Measurements from ENCODE around the gene EPHX1. TPM values are rescaled to one million over a fixed set of nuclear protein-coding genes. Genes with fewer than 3 reads are reported as not detected.
"Not testable (repeated sequence)": the region's sequence is repeated elsewhere in the genome, so short reads cannot be mapped to it uniquely, and the experiment has no call there.

Gene EPHX1
- total RNA-seq, 2 donors from 2014 or later: 0.94 to 1.3 TPM

- peak; percentile 86 to 87 (median 86) for DNase-seq
- H3K27me3 Mint-ChIP-seq: no peaks in the 10 kb centered on the region
- peaks cover 36% of the 10 kb centered on the region for H3K4me1 Mint-ChIP-seq
Measured at GRCh38 chr1:225881959-225882693, 72.2 kb downstream of the EPHX1 start, which contains the start of gene TMEM63A. TSS of gene TMEM63A (minus strand) at chr1:225882380. CDS start at chr1:225877580, 4,800 bp downstream.

GRCh38 chr1:225882694-225883615 lies 73.0 kb downstream of the EPHX1 start:
- Mint-ChIP-seq H3K27ac (peak overlapping the region; percentile 87), H3K36me3 (ENCODE audit: low read depth) (no peaks in the 10 kb centered on the region), H3K27me3 (no peaks in the 10 kb centered on the region), H3K4me3 (peak overlapping the region; percentile 96), H3K4me1 (peaks cover 28% of the 10 kb centered on the region)
- H3K9me3 ChIP-seq (ENCODE audit: control insufficient read depth, low read length, poor library complexity, severe bottlenecking): no peaks in the 10 kb centered on the region
- DNase-seq (peak in 1 of 3 donors; percentile 18), ATAC-seq (peak; percentile 38)

More at GRCh38 chr1:225881959-225882693, 72.2 kb downstream of the EPHX1 start, which contains the start of gene TMEM63A:
- peaks cover 4% of the 10 kb centered on the region for H3K36me3 Mint-ChIP-seq (ENCODE audit: low read depth)
- ATAC-seq: peak; percentile 80
- H3K4me3 Mint-ChIP-seq: peak within 1 kb of the TSS; percentile 96
- peak within 1 kb of the TSS; percentile 87 for H3K27ac Mint-ChIP-seq
- H3K9me3 ChIP-seq (ENCODE audit: control insufficient read depth, low read length, poor library complexity, severe bottlenecking): no peaks in the 10 kb centered on the region

- Mint-ChIP-seq H3K4me3 (peak overlapping the region; percentile 96), H3K27ac (peak overlapping the region; percentile 87), H3K36me3 (ENCODE audit: low read depth) (no peaks in the 10 kb centered on the region), H3K4me1 (peaks cover 23% of the 10 kb centered on the region), H3K27me3 (no peaks in the 10 kb centered on the region)
- no peak for ATAC-seq
- no peaks in the 10 kb centered on the region for H3K9me3 ChIP-seq (ENCODE audit: control insufficient read depth, low read length, poor library complexity, severe bottlenecking)
- no peak for DNase-seq
Measured at GRCh38 chr1:225883616-225884265, 73.8 kb downstream of the EPHX1 start.

- DNase-seq: no peak
- no peaks in the 10 kb centered on the region for H3K9me3 ChIP-seq (ENCODE audit: control insufficient read depth, low read length, poor library complexity, severe bottlenecking)
- Mint-ChIP-seq H3K4me3 (no peak overlapping the region), H3K4me1 (peaks cover 16% of the 10 kb centered on the region), H3K27ac (no peak overlapping the region), H3K36me3 (ENCODE audit: low read depth) (no peaks in the 10 kb centered on the region), H3K27me3 (no peaks in the 10 kb centered on the region)
- no peak for ATAC-seq
Measured at GRCh38 chr1:225885336-225885735, 75.4 kb downstream of the EPHX1 start.

GRCh38 chr1:225886159-225887029 lies 76.5 kb downstream of the EPHX1 start:
- no peaks in the 10 kb centered on the region for H3K36me3 Mint-ChIP-seq (ENCODE audit: low read depth)
- peaks cover 19% of the 10 kb centered on the region for H3K4me1 Mint-ChIP-seq
- no peak overlapping the region for H3K4me3 Mint-ChIP-seq
- no peaks in the 10 kb centered on the region for H3K9me3 ChIP-seq (ENCODE audit: control insufficient read depth, low read length, poor library complexity, severe bottlenecking)
- DNase-seq (no peak), ATAC-seq (no peak)
- H3K27ac Mint-ChIP-seq: no peak overlapping the region
- no peaks in the 10 kb centered on the region for H3K27me3 Mint-ChIP-seq

- Mint-ChIP-seq H3K4me1 (peaks cover 21% of the 10 kb centered on the region), H3K4me3 (no peak overlapping the region), H3K36me3 (ENCODE audit: low read depth) (no peaks in the 10 kb centered on the region), H3K27ac (no peak overlapping the region), H3K27me3 (no peaks in the 10 kb centered on the region)
- no peak for DNase-seq
- ATAC-seq: no peak
- H3K9me3 ChIP-seq (ENCODE audit: control insufficient read depth, low read length, poor library complexity, severe bottlenecking): no peaks in the 10 kb centered on the region
Measured at GRCh38 chr1:225887030-225887314, 77.0 kb downstream of the EPHX1 start.

- H3K27ac Mint-ChIP-seq, H3K4me3 Mint-ChIP-seq, ATAC-seq: not testable (repeated sequence)
Measured at GRCh38 chr1:225887554-225888288, 77.8 kb downstream of the EPHX1 start.

GRCh38 chr1:225888289-225888897 lies 78.5 kb downstream of the EPHX1 start:
- ATAC-seq (no peak), DNase-seq (no peak)
- H3K27ac Mint-ChIP-seq: no peak overlapping the region
- H3K4me3 Mint-ChIP-seq: no peak overlapping the region
- H3K9me3 ChIP-seq (ENCODE audit: control insufficient read depth, low read length, poor library complexity, severe bottlenecking): no peaks in the 10 kb centered on the region
- no peaks in the 10 kb centered on the region for H3K27me3 Mint-ChIP-seq
- H3K36me3 Mint-ChIP-seq (ENCODE audit: low read depth): no peaks in the 10 kb centered on the region
- H3K4me1 Mint-ChIP-seq: peaks cover 18% of the 10 kb centered on the region

More at GRCh38 chr1:225887554-225888288, 77.8 kb downstream of the EPHX1 start:
- H3K9me3 ChIP-seq (ENCODE audit: control insufficient read depth, low read length, poor library complexity, severe bottlenecking); DNase-seq; H3K27me3 Mint-ChIP-seq; H3K36me3 Mint-ChIP-seq (ENCODE audit: low read depth): not testable (repeated sequence)
- H3K4me1 Mint-ChIP-seq: peaks cover 21% of the 10 kb centered on the region

GRCh38 chr1:225888898-225889601 lies 79.1 kb downstream of the EPHX1 start, which contains the start of gene LEFTY1:
TSS of gene LEFTY1 (minus strand) at chr1:225889146. CDS start at chr1:225889066, 80 bp downstream.
- no peak for DNase-seq
- no peak for ATAC-seq
- Mint-ChIP-seq H3K4me3 (no peak within 1 kb of the TSS), H3K4me1 (peaks cover 13% of the 10 kb centered on the region), H3K27ac (no peak within 1 kb of the TSS), H3K36me3 (ENCODE audit: low read depth) (no peaks in the 10 kb centered on the region), H3K27me3 (no peaks in the 10 kb centered on the region)
- no peaks in the 10 kb centered on the region for H3K9me3 ChIP-seq (ENCODE audit: control insufficient read depth, low read length, poor library complexity, severe bottlenecking)

- ATAC-seq: no peak
- Mint-ChIP-seq H3K27ac (no peak overlapping the region), H3K4me1 (peaks cover 12% of the 10 kb centered on the region), H3K4me3 (no peak overlapping the region), H3K36me3 (ENCODE audit: low read depth) (no peaks in the 10 kb centered on the region), H3K27me3 (no peaks in the 10 kb centered on the region)
- no peak for DNase-seq
- no peaks in the 10 kb centered on the region for H3K9me3 ChIP-seq (ENCODE audit: control insufficient read depth, low read length, poor library complexity, severe bottlenecking)
Measured at GRCh38 chr1:225889743-225890142, 79.8 kb downstream of the EPHX1 start.
